ENCODE measurements around the gene PTGER1.
"Not testable (repeated sequence)": the region's sequence is repeated elsewhere in the genome, so short reads cannot be mapped to it uniquely, and the experiment has no call there.

PTGER1 gene

GRCh38 chr19:14514215-14514863 lies 39.2 kb upstream of the PTGER1 start:
- peaks cover 22 to 30% of the 10 kb centered on the region in 2 donors for H3K4me1 ChIP-seq (ENCODE audit: control insufficient read depth in 1 of 2, insufficient read depth in 2 of 2, low read length in 2 of 2)
- no peak overlapping the region for H3K4me3 ChIP-seq (ENCODE audit: low read depth in 1 of 2, low read length in 2 of 2)
- no peaks in the 10 kb centered on the region for H3K9me3 ChIP-seq (ENCODE audit: control insufficient read depth in 1 of 2, low read length in 2 of 2)
- H3K9ac ChIP-seq (ENCODE audit: low read depth in 1 of 2, low read length in 2 of 2): peak overlapping the region in 1 of 2 donors; percentile 14
- no peak overlapping the region for H3K27ac ChIP-seq (ENCODE audit: low read depth, low read length)
- H3K36me3 ChIP-seq (ENCODE audit: control insufficient read depth in 1 of 2, insufficient read depth in 2 of 2, low read length in 2 of 2): peaks cover 6 to 34% of the 10 kb centered on the region in 2 donors
- no peaks in the 10 kb centered on the region for H3K27me3 ChIP-seq (ENCODE audit: control insufficient read depth in 1 of 2, insufficient read depth in 2 of 2, low read length in 2 of 2)

DNA sequence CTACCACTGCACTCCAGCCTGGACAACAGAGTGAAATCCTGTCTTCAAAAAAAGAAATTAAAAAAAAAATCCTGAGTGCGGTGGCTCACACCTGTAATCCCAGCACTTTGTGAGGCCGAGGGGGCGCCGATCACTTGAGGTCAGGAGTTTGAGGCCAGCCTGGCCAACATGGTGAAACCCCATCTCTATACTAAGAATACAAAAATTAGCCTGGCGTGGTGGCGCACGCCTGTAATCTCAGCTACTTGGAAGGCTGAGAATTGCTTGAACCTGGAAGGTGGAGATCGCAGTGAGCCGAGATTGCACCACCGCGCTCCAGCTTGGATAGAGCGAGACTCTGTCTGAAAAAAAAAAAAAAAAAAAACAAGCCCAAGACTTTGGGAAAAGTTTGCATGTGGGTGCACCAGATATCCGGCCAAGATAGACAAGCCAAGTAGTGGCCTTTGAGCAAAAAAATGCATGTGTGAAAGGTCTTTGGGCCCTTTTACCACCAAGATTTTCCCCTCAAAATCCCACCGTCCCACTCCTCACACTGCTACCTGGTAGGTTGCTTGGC lies 37.3 kb upstream of the PTGER1 start:
- H3K27me3 ChIP-seq (ENCODE audit: control insufficient read depth in 1 of 2, insufficient read depth in 2 of 2, low read length in 2 of 2): no peaks in the 10 kb centered on the region
- H3K4me3 ChIP-seq (ENCODE audit: low read depth in 1 of 2, low read length in 2 of 2): no peak overlapping the region
- H3K9ac ChIP-seq (ENCODE audit: low read depth in 1 of 2, low read length in 2 of 2): no peak overlapping the region
- H3K36me3 ChIP-seq (ENCODE audit: control insufficient read depth in 1 of 2, insufficient read depth in 2 of 2, low read length in 2 of 2): peaks cover 6 to 34% of the 10 kb centered on the region in 2 donors
- peaks cover 21 to 30% of the 10 kb centered on the region in 2 donors for H3K4me1 ChIP-seq (ENCODE audit: control insufficient read depth in 1 of 2, insufficient read depth in 2 of 2, low read length in 2 of 2)
- H3K9me3 ChIP-seq (ENCODE audit: control insufficient read depth in 1 of 2, low read length in 2 of 2): no peaks in the 10 kb centered on the region
- H3K27ac ChIP-seq (ENCODE audit: low read depth, low read length): no peak overlapping the region

DNA sequence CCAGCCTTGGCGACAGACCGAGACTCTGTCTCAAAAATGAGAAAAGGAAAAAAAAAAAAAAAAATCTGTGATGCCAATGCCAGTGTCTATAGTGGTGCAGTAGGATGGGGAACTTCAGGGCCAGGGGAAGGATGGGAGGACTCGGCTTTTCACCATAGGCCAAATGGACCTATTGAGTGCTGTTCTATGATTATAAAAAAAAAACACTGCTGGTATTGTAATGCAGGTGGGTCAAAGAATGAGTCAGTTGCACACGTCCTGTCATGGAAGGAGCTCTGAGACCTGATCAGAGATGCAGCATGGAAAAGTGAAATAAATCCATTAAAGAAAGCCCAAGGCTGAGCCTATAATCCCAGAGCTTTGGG lies 36.1 kb upstream of the PTGER1 start:
- Histone ChIP-seq H3K4me1 (ENCODE audit: control insufficient read depth in 1 of 2, insufficient read depth in 2 of 2, low read length in 2 of 2) (peaks cover 19% of the 10 kb centered on the region in 2 donors), H3K9ac (ENCODE audit: low read depth in 1 of 2, low read length in 2 of 2) (no peak overlapping the region), H3K36me3 (ENCODE audit: control insufficient read depth in 1 of 2, insufficient read depth in 2 of 2, low read length in 2 of 2) (peaks cover 6 to 33% of the 10 kb centered on the region in 2 donors), H3K9me3 (ENCODE audit: control insufficient read depth in 1 of 2, low read length in 2 of 2) (no peaks in the 10 kb centered on the region), H3K27me3 (ENCODE audit: control insufficient read depth in 1 of 2, insufficient read depth in 2 of 2, low read length in 2 of 2) (no peaks in the 10 kb centered on the region), H3K27ac (ENCODE audit: low read depth, low read length) (no peak overlapping the region), H3K4me3 (ENCODE audit: low read depth in 1 of 2, low read length in 2 of 2) (no peak overlapping the region)

DNA sequence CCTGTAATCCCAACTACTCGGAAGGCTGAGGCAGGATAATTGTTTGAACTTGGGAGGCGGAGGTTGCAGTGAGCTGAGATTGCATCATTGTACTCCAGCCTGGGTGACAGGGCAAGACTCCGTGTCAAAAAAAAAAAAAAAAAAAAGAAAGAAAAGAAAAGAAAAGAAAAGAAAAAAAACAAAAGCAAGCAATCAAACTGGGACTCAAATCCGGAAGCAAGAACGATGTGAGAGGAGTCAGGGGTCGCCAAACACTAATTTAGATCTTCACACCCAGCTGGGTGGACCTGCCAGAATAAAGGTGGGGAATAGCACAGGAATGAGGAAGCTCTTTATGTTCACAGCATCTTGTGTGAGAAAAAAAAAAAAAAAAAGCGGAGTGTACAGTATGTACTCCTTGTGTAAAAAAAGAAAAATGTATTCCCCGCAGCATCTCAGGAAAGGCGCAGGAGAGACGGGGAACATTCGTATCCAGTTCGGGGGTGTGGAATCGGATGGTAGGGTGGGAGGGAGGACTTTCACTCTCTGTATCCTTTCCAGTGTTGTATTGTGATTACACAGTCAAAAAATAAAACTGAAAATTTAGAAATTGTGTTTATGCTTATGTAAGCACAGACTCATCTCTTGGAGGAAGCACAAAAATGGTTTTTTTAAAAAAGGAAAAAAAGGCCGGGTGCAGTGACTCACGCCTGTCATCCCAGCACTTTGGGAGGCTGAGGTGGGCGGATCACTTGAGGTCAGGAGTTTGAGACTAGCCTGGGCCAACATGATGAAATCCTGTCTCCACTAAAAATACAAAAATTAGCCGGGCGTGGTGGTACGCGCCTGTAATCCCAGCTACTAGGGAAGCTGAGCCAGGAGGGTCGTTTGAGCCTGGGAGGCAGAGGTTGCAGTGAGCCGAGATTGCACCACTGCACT lies 35.4 kb upstream of the PTGER1 start:
- H3K4me1 ChIP-seq (ENCODE audit: control insufficient read depth in 1 of 2, insufficient read depth in 2 of 2, low read length in 2 of 2): peaks cover 15 to 16% of the 10 kb centered on the region in 2 donors
- H3K4me3 ChIP-seq (ENCODE audit: low read depth in 1 of 2, low read length in 2 of 2): no peak overlapping the region
- H3K9ac ChIP-seq (ENCODE audit: low read depth in 1 of 2, low read length in 2 of 2): no peak overlapping the region
- H3K36me3 ChIP-seq (ENCODE audit: control insufficient read depth in 1 of 2, insufficient read depth in 2 of 2, low read length in 2 of 2): peaks cover 6 to 26% of the 10 kb centered on the region in 2 donors
- no peak overlapping the region for H3K27ac ChIP-seq (ENCODE audit: low read depth, low read length)
- no peaks in the 10 kb centered on the region for H3K27me3 ChIP-seq (ENCODE audit: control insufficient read depth in 1 of 2, insufficient read depth in 2 of 2, low read length in 2 of 2)
- H3K9me3 ChIP-seq (ENCODE audit: control insufficient read depth in 1 of 2, low read length in 2 of 2): no peaks in the 10 kb centered on the region

- Histone ChIP-seq H3K36me3 (ENCODE audit: control insufficient read depth in 1 of 2, insufficient read depth in 2 of 2, low read length in 2 of 2) (no peaks in the 10 kb centered on the region), H3K9ac (ENCODE audit: low read depth in 1 of 2, low read length in 2 of 2) (no peak overlapping the region), H3K4me3 (ENCODE audit: low read depth in 1 of 2, low read length in 2 of 2) (no peak overlapping the region), H3K4me1 (ENCODE audit: control insufficient read depth in 1 of 2, insufficient read depth in 2 of 2, low read length in 2 of 2) (peaks cover 4 to 11% of the 10 kb centered on the region in 2 donors), H3K9me3 (ENCODE audit: control insufficient read depth in 1 of 2, low read length in 2 of 2) (no peaks in the 10 kb centered on the region), H3K27me3 (ENCODE audit: control insufficient read depth in 1 of 2, insufficient read depth in 2 of 2, low read length in 2 of 2) (no peaks in the 10 kb centered on the region), H3K27ac (ENCODE audit: low read depth, low read length) (no peak overlapping the region)
Observed at GRCh38 chr19:14507704-14508542, 32.8 kb upstream of the PTGER1 start.

DNA sequence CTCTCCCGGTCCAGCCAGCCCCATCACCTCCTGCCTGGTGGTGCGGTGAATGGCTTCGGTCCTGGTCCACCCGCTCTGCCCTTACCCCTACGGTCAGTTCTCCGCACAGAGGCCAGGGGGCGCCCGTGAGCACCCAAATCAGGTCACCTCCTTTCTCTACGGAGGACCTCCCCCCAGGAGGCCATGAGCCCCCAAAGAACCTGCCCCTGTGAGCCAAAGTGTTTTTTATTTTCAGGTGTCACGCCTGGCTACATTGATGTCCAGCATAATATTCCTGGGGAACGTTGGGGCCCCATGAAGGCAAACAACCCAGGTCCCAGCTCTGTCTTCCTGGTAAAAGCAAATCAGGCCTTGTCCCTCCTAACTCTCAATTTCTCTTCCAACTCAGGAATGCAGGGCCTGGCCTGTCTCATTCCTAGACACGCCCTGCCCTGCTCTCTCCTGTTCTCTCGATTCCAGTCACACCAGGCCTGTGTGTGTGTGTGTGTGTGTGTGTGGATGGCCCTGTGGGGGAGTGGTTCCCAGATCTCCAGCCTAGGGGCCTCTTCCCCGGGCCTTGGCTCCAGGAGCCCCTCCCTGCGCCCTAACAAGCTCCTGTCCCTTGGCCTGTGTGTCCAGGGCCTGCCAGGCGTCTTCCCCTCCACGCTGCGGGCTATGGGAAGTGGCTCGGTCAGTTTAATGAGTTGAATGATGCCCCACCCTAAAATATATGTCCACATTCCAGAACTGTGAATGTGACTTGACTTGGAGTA lies 30.5 kb upstream of the PTGER1 start:
- no peaks in the 10 kb centered on the region for H3K36me3 ChIP-seq (ENCODE audit: control insufficient read depth in 1 of 2, insufficient read depth in 2 of 2, low read length in 2 of 2)
- H3K27me3 ChIP-seq (ENCODE audit: control insufficient read depth in 1 of 2, insufficient read depth in 2 of 2, low read length in 2 of 2): no peaks in the 10 kb centered on the region
- H3K27ac ChIP-seq (ENCODE audit: low read depth, low read length): no peak overlapping the region
- peak overlapping the region in 1 of 2 donors; percentile 18 for H3K9ac ChIP-seq (ENCODE audit: low read depth in 1 of 2, low read length in 2 of 2)
- no peak overlapping the region for H3K4me3 ChIP-seq (ENCODE audit: low read depth in 1 of 2, low read length in 2 of 2)
- H3K9me3 ChIP-seq (ENCODE audit: control insufficient read depth in 1 of 2, low read length in 2 of 2): no peaks in the 10 kb centered on the region
- H3K4me1 ChIP-seq (ENCODE audit: control insufficient read depth in 1 of 2, insufficient read depth in 2 of 2, low read length in 2 of 2): peaks cover 4 to 11% of the 10 kb centered on the region in 2 donors

- not testable (repeated sequence) for H3K4me1 ChIP-seq (ENCODE audit: control insufficient read depth in 1 of 2, insufficient read depth in 2 of 2, low read length in 2 of 2); H3K27ac ChIP-seq (ENCODE audit: low read depth, low read length); H3K27me3 ChIP-seq (ENCODE audit: control insufficient read depth in 1 of 2, insufficient read depth in 2 of 2, low read length in 2 of 2); H3K9ac ChIP-seq (ENCODE audit: low read depth in 1 of 2, low read length in 2 of 2); H3K9me3 ChIP-seq (ENCODE audit: control insufficient read depth in 1 of 2, low read length in 2 of 2); H3K36me3 ChIP-seq (ENCODE audit: control insufficient read depth in 1 of 2, insufficient read depth in 2 of 2, low read length in 2 of 2); H3K4me3 ChIP-seq (ENCODE audit: low read depth in 1 of 2, low read length in 2 of 2)
Observed at GRCh38 chr19:14504575-14504974, 29.4 kb upstream of the PTGER1 start.

- H3K27me3 ChIP-seq (ENCODE audit: control insufficient read depth in 1 of 2, insufficient read depth in 2 of 2, low read length in 2 of 2): no peaks in the 10 kb centered on the region
- no peaks in the 10 kb centered on the region for H3K36me3 ChIP-seq (ENCODE audit: control insufficient read depth in 1 of 2, insufficient read depth in 2 of 2, low read length in 2 of 2)
- H3K9ac ChIP-seq (ENCODE audit: low read depth in 1 of 2, low read length in 2 of 2): no peak overlapping the region
- H3K4me3 ChIP-seq (ENCODE audit: low read depth in 1 of 2, low read length in 2 of 2): no peak overlapping the region
- H3K4me1 ChIP-seq (ENCODE audit: control insufficient read depth in 1 of 2, insufficient read depth in 2 of 2, low read length in 2 of 2): peaks cover 4 to 7% of the 10 kb centered on the region in 2 donors
- no peaks in the 10 kb centered on the region for H3K9me3 ChIP-seq (ENCODE audit: control insufficient read depth in 1 of 2, low read length in 2 of 2)
- no peak overlapping the region for H3K27ac ChIP-seq (ENCODE audit: low read depth, low read length)
Observed at GRCh38 chr19:14503285-14503684, 28.1 kb upstream of the PTGER1 start.

DNA sequence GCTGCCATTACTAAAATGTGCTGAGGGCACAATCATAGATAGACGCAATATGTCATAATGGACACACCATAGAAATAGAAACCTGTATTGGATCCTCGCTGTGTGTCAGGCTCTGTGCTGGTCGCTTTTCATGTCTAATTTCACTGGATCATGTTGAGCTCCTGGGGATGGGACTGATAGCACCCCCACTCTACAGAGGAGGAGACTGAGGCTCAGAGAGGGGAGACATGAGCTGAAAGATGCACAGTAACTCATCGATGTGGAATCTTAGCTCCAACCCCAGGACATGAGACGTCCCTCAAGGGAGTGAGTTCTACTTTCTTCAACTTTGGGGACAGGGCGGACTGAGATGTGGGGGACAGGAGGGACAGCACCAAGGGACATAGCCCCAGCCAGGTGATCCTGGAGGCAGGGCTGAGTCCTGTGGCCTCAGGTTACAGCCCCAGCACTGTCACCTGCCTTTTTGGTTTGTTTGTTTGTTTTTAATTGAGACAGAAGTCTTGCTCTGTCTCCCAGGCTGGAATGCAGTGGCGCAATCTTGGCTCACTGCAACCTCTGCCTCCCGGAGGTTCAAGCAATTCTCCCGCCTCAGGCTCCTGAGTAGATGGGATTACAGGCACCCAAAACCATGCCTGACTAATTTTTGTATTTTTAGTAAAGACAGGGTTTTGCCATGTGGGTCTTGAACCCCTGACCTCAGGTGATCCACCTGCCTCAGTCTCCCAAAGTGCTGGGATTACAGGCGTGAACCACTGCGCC lies 27.4 kb upstream of the PTGER1 start:
- H3K9me3 ChIP-seq (ENCODE audit: control insufficient read depth in 1 of 2, low read length in 2 of 2): no peaks in the 10 kb centered on the region
- no peak overlapping the region for H3K4me3 ChIP-seq (ENCODE audit: low read depth in 1 of 2, low read length in 2 of 2)
- no peak overlapping the region for H3K9ac ChIP-seq (ENCODE audit: low read depth in 1 of 2, low read length in 2 of 2)
- H3K4me1 ChIP-seq (ENCODE audit: control insufficient read depth in 1 of 2, insufficient read depth in 2 of 2, low read length in 2 of 2): peaks cover 6 to 9% of the 10 kb centered on the region in 2 donors
- H3K27ac ChIP-seq (ENCODE audit: low read depth, low read length): no peak overlapping the region
- no peaks in the 10 kb centered on the region for H3K36me3 ChIP-seq (ENCODE audit: control insufficient read depth in 1 of 2, insufficient read depth in 2 of 2, low read length in 2 of 2)
- no peaks in the 10 kb centered on the region for H3K27me3 ChIP-seq (ENCODE audit: control insufficient read depth in 1 of 2, insufficient read depth in 2 of 2, low read length in 2 of 2)
